ENCODE results near the gene LEKR1.
"Not testable (repeated sequence)": the region's sequence is repeated elsewhere in the genome, so short reads cannot be mapped to it uniquely, and the experiment has no call there.

The LEKR1 gene

GRCh38 chr3:156792114-156792513, 34.0 kb upstream of the LEKR1 start:
- Histone ChIP-seq H3K9ac (ENCODE audit: low read length in 5 of 5) (no peak overlapping the region), H3K9me3 (ENCODE audit: control insufficient read depth in 5 of 5, low read length in 5 of 5) (no peaks in the 10 kb centered on the region), H3K27ac (ENCODE audit: low read depth, low read length) (no peak overlapping the region), H3K4me1 (ENCODE audit: control insufficient read depth in 5 of 5, insufficient read depth in 5 of 5, low read length in 5 of 5) (peaks cover 0 to 16% (median 0%) of the 10 kb centered on the region in 5 donors), H3K27me3 (ENCODE audit: control insufficient read depth in 5 of 5, insufficient read depth in 4 of 5, low read length in 5 of 5) (no peaks in the 10 kb centered on the region), H3K4me3 (ENCODE audit: low read depth in 1 of 5, low read length in 5 of 5) (no peak overlapping the region), H3K36me3 (ENCODE audit: control insufficient read depth in 5 of 5, insufficient read depth in 5 of 5, low read length in 5 of 5) (no peaks in the 10 kb centered on the region)

DNA sequence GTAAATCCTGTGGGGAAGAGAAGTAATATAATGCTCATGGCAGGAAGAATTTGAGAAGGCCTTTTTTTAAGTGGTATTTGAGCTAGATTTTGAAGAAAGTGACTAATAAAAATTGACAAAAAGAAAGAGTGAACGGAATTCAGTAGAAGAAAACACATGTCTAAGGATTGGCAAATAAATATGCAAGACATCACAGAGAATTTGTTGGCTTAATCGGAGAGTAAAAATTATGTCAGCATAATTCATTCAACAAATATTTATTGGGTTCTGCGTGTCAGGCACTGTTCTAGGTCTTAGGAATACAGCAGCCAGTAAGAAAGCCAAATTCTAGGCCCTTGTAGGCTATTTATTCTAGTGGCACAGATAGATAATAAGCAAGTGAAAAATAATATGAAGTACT, 33.6 kb upstream of the LEKR1 start:
- H3K9ac ChIP-seq (ENCODE audit: low read length in 5 of 5): no peak overlapping the region
- H3K4me3 ChIP-seq (ENCODE audit: low read depth in 1 of 5, low read length in 5 of 5): no peak overlapping the region
- no peaks in the 10 kb centered on the region for H3K27me3 ChIP-seq (ENCODE audit: control insufficient read depth in 5 of 5, insufficient read depth in 4 of 5, low read length in 5 of 5)
- H3K4me1 ChIP-seq (ENCODE audit: control insufficient read depth in 5 of 5, insufficient read depth in 5 of 5, low read length in 5 of 5): peaks cover 0 to 16% (median 0%) of the 10 kb centered on the region in 5 donors
- no peaks in the 10 kb centered on the region for H3K9me3 ChIP-seq (ENCODE audit: control insufficient read depth in 5 of 5, low read length in 5 of 5)
- no peaks in the 10 kb centered on the region for H3K36me3 ChIP-seq (ENCODE audit: control insufficient read depth in 5 of 5, insufficient read depth in 5 of 5, low read length in 5 of 5)
- H3K27ac ChIP-seq (ENCODE audit: low read depth, low read length): no peak overlapping the region

DNA sequence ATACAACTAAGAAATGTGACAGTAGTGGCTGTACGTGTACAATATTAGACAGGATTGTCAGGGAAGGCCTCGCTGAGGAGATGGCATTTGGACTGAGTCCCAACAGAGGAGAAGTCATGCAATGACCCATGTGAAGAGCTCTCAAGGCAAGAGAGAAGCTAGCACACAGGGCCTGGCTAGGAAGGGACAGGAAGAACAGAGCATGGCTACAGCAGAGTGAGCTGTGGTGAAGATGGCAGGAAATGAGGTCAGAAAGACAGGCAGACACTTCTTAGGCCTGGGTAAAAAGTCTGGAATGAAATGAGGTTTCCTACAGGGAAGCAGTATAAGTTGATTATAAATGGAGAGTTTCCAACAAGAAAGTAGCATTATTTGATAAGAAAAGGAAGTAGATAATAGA, 33.2 kb upstream of the LEKR1 start:
- H3K27ac ChIP-seq (ENCODE audit: low read depth, low read length): no peak overlapping the region
- peaks cover 0 to 16% (median 0%) of the 10 kb centered on the region in 5 donors for H3K4me1 ChIP-seq (ENCODE audit: control insufficient read depth in 5 of 5, insufficient read depth in 5 of 5, low read length in 5 of 5)
- no peak overlapping the region for H3K4me3 ChIP-seq (ENCODE audit: low read depth in 1 of 5, low read length in 5 of 5)
- no peaks in the 10 kb centered on the region for H3K9me3 ChIP-seq (ENCODE audit: control insufficient read depth in 5 of 5, low read length in 5 of 5)
- H3K36me3 ChIP-seq (ENCODE audit: control insufficient read depth in 5 of 5, insufficient read depth in 5 of 5, low read length in 5 of 5): no peaks in the 10 kb centered on the region
- no peak overlapping the region for H3K9ac ChIP-seq (ENCODE audit: low read length in 5 of 5)
- H3K27me3 ChIP-seq (ENCODE audit: control insufficient read depth in 5 of 5, insufficient read depth in 4 of 5, low read length in 5 of 5): no peaks in the 10 kb centered on the region

DNA sequence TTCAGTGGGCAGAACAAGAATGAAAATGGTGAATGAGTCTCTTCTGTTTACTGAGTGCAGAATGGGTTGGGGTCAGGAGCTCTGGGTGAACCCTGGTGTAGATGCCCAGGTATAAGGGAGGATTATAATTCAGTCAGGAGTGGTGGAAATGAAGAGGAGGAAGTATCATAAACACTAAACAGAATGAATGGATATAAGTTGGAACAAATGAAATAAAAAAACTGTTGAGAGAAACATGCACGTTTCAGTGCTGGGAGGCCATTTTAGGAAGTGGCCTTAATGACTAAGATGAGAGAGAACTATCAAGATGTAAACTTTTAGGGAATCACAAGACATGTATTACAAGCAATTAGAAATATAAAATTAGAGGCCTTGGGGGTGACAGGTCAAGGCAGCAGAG, 32.8 kb upstream of the LEKR1 start:
- Histone ChIP-seq H3K4me3 (ENCODE audit: low read depth in 1 of 5, low read length in 5 of 5) (no peak overlapping the region), H3K27me3 (ENCODE audit: control insufficient read depth in 5 of 5, insufficient read depth in 4 of 5, low read length in 5 of 5) (no peaks in the 10 kb centered on the region), H3K9ac (ENCODE audit: low read length in 5 of 5) (no peak overlapping the region), H3K4me1 (ENCODE audit: control insufficient read depth in 5 of 5, insufficient read depth in 5 of 5, low read length in 5 of 5) (peaks cover 0 to 16% (median 0%) of the 10 kb centered on the region in 5 donors), H3K27ac (ENCODE audit: low read depth, low read length) (no peak overlapping the region), H3K9me3 (ENCODE audit: control insufficient read depth in 5 of 5, low read length in 5 of 5) (no peaks in the 10 kb centered on the region), H3K36me3 (ENCODE audit: control insufficient read depth in 5 of 5, insufficient read depth in 5 of 5, low read length in 5 of 5) (no peaks in the 10 kb centered on the region)

DNA sequence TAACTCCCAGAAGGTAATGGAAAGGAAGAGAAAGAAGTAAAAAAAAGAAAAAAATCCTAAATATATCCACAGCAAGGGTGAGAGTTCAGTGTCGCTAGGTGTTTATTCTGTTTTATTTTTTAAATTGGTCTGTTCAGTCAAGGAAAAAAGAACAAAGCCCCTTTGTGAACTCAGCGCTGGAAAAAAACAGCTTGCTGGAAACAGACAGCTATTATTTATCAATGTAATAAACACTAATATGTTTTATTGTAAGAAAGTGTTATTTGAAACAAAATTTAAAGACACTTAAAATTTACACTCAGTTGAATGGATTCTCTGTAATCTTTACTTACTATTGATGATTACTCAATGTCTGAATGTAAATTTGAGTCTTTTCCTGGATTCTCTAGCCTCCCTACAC, 32.3 kb upstream of the LEKR1 start:
- Histone ChIP-seq H3K27me3 (ENCODE audit: control insufficient read depth in 5 of 5, insufficient read depth in 4 of 5, low read length in 5 of 5) (no peaks in the 10 kb centered on the region), H3K27ac (ENCODE audit: low read depth, low read length) (no peak overlapping the region), H3K9me3 (ENCODE audit: control insufficient read depth in 5 of 5, low read length in 5 of 5) (no peaks in the 10 kb centered on the region), H3K4me1 (ENCODE audit: control insufficient read depth in 5 of 5, insufficient read depth in 5 of 5, low read length in 5 of 5) (peaks cover 0 to 16% (median 0%) of the 10 kb centered on the region in 5 donors), H3K9ac (ENCODE audit: low read length in 5 of 5) (no peak overlapping the region), H3K36me3 (ENCODE audit: control insufficient read depth in 5 of 5, insufficient read depth in 5 of 5, low read length in 5 of 5) (no peaks in the 10 kb centered on the region), H3K4me3 (ENCODE audit: low read depth in 1 of 5, low read length in 5 of 5) (no peak overlapping the region)

DNA sequence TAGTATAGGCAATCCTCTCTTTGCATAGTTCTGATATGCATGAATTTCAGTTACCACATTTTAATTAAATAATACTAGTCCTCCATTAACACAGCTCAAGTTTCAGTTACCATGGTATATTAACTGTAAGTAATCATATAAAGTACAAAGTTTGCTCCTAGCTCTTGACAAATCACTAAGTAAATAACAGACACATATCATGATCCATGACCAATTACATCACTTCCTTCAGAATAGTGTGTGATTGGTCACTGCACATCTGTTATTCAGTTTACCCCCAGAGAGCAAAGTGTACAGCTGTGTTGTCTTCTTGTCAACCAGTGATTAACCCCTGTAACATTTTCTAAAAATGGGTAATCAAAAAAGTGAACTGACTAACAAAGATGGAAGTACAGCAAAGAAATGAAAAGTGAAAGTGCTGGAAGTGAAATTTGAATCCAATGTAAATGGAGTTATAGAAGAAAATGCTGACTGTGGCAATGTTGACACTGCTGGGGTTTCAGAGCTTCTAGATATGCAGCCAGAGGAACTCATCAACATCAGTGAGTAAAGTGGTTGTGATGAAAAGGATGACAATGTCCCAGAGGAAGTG, 30.2 kb upstream of the LEKR1 start:
- Histone ChIP-seq H3K27me3 (ENCODE audit: control insufficient read depth in 5 of 5, insufficient read depth in 4 of 5, low read length in 5 of 5) (no peaks in the 10 kb centered on the region), H3K36me3 (ENCODE audit: control insufficient read depth in 5 of 5, insufficient read depth in 5 of 5, low read length in 5 of 5) (no peaks in the 10 kb centered on the region), H3K27ac (ENCODE audit: low read depth, low read length) (no peak overlapping the region), H3K4me1 (ENCODE audit: control insufficient read depth in 5 of 5, insufficient read depth in 5 of 5, low read length in 5 of 5) (peaks cover 0 to 16% (median 0%) of the 10 kb centered on the region in 5 donors), H3K9me3 (ENCODE audit: control insufficient read depth in 5 of 5, low read length in 5 of 5) (no peaks in the 10 kb centered on the region), H3K9ac (ENCODE audit: low read length in 5 of 5) (no peak overlapping the region), H3K4me3 (ENCODE audit: low read depth in 1 of 5, low read length in 5 of 5) (no peak overlapping the region)

GRCh38 chr3:156797368-156797767, 28.8 kb upstream of the LEKR1 start:
- Histone ChIP-seq H3K4me1 (ENCODE audit: control insufficient read depth in 5 of 5, insufficient read depth in 5 of 5, low read length in 5 of 5) (peaks cover 0 to 13% (median 0%) of the 10 kb centered on the region in 5 donors), H3K9me3 (ENCODE audit: control insufficient read depth in 5 of 5, low read length in 5 of 5) (no peaks in the 10 kb centered on the region), H3K36me3 (ENCODE audit: control insufficient read depth in 5 of 5, insufficient read depth in 5 of 5, low read length in 5 of 5) (no peaks in the 10 kb centered on the region)

GRCh38 chr3:156800287-156800686, 25.9 kb upstream of the LEKR1 start:
- H3K36me3 ChIP-seq (ENCODE audit: control insufficient read depth in 5 of 5, insufficient read depth in 5 of 5, low read length in 5 of 5); H3K4me3 ChIP-seq (ENCODE audit: low read depth in 1 of 5, low read length in 5 of 5); H3K9me3 ChIP-seq (ENCODE audit: control insufficient read depth in 5 of 5, low read length in 5 of 5); H3K27ac ChIP-seq (ENCODE audit: low read depth, low read length); H3K4me1 ChIP-seq (ENCODE audit: control insufficient read depth in 5 of 5, insufficient read depth in 5 of 5, low read length in 5 of 5); H3K9ac ChIP-seq (ENCODE audit: low read length in 5 of 5); H3K27me3 ChIP-seq (ENCODE audit: control insufficient read depth in 5 of 5, insufficient read depth in 4 of 5, low read length in 5 of 5): not testable (repeated sequence)

More at GRCh38 chr3:156797368-156797767, 28.8 kb upstream of the LEKR1 start:
- Histone ChIP-seq H3K27ac (ENCODE audit: low read depth, low read length) (no peak overlapping the region), H3K9ac (ENCODE audit: low read length in 5 of 5) (no peak overlapping the region), H3K4me3 (ENCODE audit: low read depth in 1 of 5, low read length in 5 of 5) (no peak overlapping the region), H3K27me3 (ENCODE audit: control insufficient read depth in 5 of 5, insufficient read depth in 4 of 5, low read length in 5 of 5) (no peaks in the 10 kb centered on the region)

- no peak overlapping the region for H3K27ac ChIP-seq (ENCODE audit: low read depth, low read length)
- peaks cover 0 to 4% (median 0%) of the 10 kb centered on the region in 5 donors for H3K9me3 ChIP-seq (ENCODE audit: control insufficient read depth in 5 of 5, low read length in 5 of 5)
- H3K36me3 ChIP-seq (ENCODE audit: control insufficient read depth in 5 of 5, insufficient read depth in 5 of 5, low read length in 5 of 5): no peaks in the 10 kb centered on the region
- no peak overlapping the region for H3K4me3 ChIP-seq (ENCODE audit: low read depth in 1 of 5, low read length in 5 of 5)
- no peaks in the 10 kb centered on the region for H3K4me1 ChIP-seq (ENCODE audit: control insufficient read depth in 5 of 5, insufficient read depth in 5 of 5, low read length in 5 of 5)
- H3K9ac ChIP-seq (ENCODE audit: low read length in 5 of 5): no peak overlapping the region
- H3K27me3 ChIP-seq (ENCODE audit: control insufficient read depth in 5 of 5, insufficient read depth in 4 of 5, low read length in 5 of 5): no peaks in the 10 kb centered on the region
Measured at GRCh38 chr3:156801746-156802145, 24.4 kb upstream of the LEKR1 start.

DNA sequence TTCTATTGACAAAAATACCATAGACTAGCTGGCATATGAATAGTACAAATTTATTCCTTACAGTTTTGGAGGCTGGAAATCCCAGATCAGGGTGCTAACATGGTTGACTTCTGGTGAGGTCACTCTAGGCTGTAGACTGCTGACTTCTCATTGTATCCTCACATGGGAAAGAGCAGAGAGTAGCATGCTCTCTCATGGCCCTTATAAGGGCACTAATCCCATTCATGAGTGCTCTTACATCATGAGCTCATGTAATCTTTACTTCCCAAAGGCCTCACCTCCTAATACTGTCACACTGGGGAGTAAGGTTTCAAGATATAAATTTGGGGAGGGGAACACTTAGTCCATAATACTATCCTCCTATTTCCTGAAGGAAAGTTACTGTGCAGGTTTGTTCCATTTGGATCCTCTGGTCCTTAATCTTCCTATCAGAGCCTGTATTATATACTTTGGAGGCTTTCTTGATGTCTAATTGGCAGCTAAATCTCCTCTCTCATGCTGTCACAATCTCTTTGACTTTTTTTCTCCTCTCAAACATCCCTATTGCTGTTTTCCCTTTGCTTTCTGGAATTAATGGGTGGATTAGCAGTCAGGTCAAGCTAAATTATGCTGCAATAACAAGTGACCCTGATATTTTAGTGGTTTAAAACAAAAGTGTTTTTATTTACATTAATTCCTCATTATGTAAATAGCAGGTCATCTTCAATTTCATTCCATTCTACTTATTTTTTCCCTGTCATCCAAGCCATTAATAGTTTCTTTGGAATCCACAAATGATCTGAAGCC, 23.1 kb upstream of the LEKR1 start:
- Histone ChIP-seq H3K9me3 (ENCODE audit: control insufficient read depth in 5 of 5, low read length in 5 of 5) (peaks cover 0 to 4% (median 0%) of the 10 kb centered on the region in 5 donors), H3K27me3 (ENCODE audit: control insufficient read depth in 5 of 5, insufficient read depth in 4 of 5, low read length in 5 of 5) (no peaks in the 10 kb centered on the region), H3K9ac (ENCODE audit: low read length in 5 of 5) (no peak overlapping the region), H3K27ac (ENCODE audit: low read depth, low read length) (no peak overlapping the region), H3K4me1 (ENCODE audit: control insufficient read depth in 5 of 5, insufficient read depth in 5 of 5, low read length in 5 of 5) (no peaks in the 10 kb centered on the region), H3K36me3 (ENCODE audit: control insufficient read depth in 5 of 5, insufficient read depth in 5 of 5, low read length in 5 of 5) (no peaks in the 10 kb centered on the region), H3K4me3 (ENCODE audit: low read depth in 1 of 5, low read length in 5 of 5) (no peak overlapping the region)
